ENCODE data around the gene JHY. TPM values are rescaled to one million over a fixed set of nuclear protein-coding genes. Genes with fewer than 3 reads are reported as not detected.

JHY gene
- total RNA-seq, 6 donors from 2014 or later = 5.5 to 20.9 (median 8.8) TPM

GRCh38 chr11:122979103-122979814 is 96.7 kb downstream of the JHY start:
- H3K27ac ChIP-seq = no peak overlapping the region
- H3K4me3 ChIP-seq = no peak overlapping the region
- no peaks in the 10 kb centered on the region for H3K36me3 ChIP-seq
- TF ChIP-seq CTCF (IDR thresholded peaks at IDR 0.05) (no peak), EP300 (IDR thresholded peaks at IDR 0.05) (no peak), POLR2AphosphoS5 (IDR thresholded peaks at IDR 0.05) (no peak), POLR2A (IDR thresholded peaks at IDR 0.05) (no peak)
- 6 to 8% methylated on average over 12 to 44 of the region's 44 CpGs for WGBS, 2 donors
- H3K9me3 ChIP-seq = no peaks in the 10 kb centered on the region
- peak in 1 of 2 donors; percentile 73 for DNase-seq
- H3K27me3 ChIP-seq = peaks cover 0 to 78% (median 30%) of the 10 kb centered on the region in 4 donors
- no peak for ATAC-seq (ENCODE audit: low FRiP score in 2 of 2)
- H3K4me1 ChIP-seq = peaks cover 15 to 33% (median 17%) of the 10 kb centered on the region in 4 donors

GRCh38 chr11:122979815-122980595 is 97.4 kb downstream of the JHY start:
- Histone ChIP-seq H3K4me3 (no peak overlapping the region), H3K9me3 (no peaks in the 10 kb centered on the region), H3K4me1 (peaks cover 22 to 40% (median 24%) of the 10 kb centered on the region in 4 donors), H3K36me3 (no peaks in the 10 kb centered on the region), H3K27me3 (peaks cover 0 to 82% (median 35%) of the 10 kb centered on the region in 4 donors), H3K27ac (no peak overlapping the region)
- TF ChIP-seq POLR2AphosphoS5 (IDR thresholded peaks at IDR 0.05) = no peak
- no peak for TF ChIP-seq POLR2A (IDR thresholded peaks at IDR 0.05)
- DNase-seq (no peak), ATAC-seq (ENCODE audit: low FRiP score in 2 of 2) (no peak)
- 5 to 6% methylated on average over 24 to 27 of the region's 27 CpGs for WGBS, 2 donors

- Histone ChIP-seq H3K27me3 (peaks cover 0 to 79% (median 34%) of the 10 kb centered on the region in 4 donors), H3K4me1 (peaks cover 21 to 40% (median 23%) of the 10 kb centered on the region in 4 donors), H3K4me3 (no peak within 1 kb of the TSS), H3K36me3 (no peaks in the 10 kb centered on the region), H3K9me3 (no peaks in the 10 kb centered on the region), H3K27ac (no peak within 1 kb of the TSS)
- DNase-seq (peak; percentile 47 to 92), ATAC-seq (ENCODE audit: low FRiP score in 2 of 2) (peak; percentile 68 to 71)
- TF ChIP-seq POLR2A (IDR thresholded peaks at IDR 0.05) = no peak
- no peak for TF ChIP-seq EP300 (IDR thresholded peaks at IDR 0.05)
- TF ChIP-seq POLR2AphosphoS5 (IDR thresholded peaks at IDR 0.05) = no peak
- TF ChIP-seq CTCF (IDR thresholded peaks at IDR 0.05) = no peak
- WGBS, 2 donors = 6 to 8% methylated on average over 18 to 35 of the region's 35 CpGs
These were observed 99.1 kb downstream of the JHY start, which contains the start of gene BSX for GRCh38 chr11:122981388-122982264. Gene BSX (minus strand): TSS chr11:122981834. CDS start chr11:122981671, 163 bp downstream.

GRCh38 chr11:122983438-122984185 is 101.1 kb downstream of the JHY start:
- WGBS, 2 donors = 11 to 12% methylated on average over 23 to 24 of the region's 26 CpGs
- no peak overlapping the region for H3K27ac ChIP-seq
- H3K9me3 ChIP-seq = no peaks in the 10 kb centered on the region
- no peaks in the 10 kb centered on the region for H3K36me3 ChIP-seq
- ATAC-seq (ENCODE audit: low FRiP score in 2 of 2) (peak in 1 of 2 donors; percentile 26), DNase-seq (no peak)
- peaks cover 0 to 62% (median 25%) of the 10 kb centered on the region in 4 donors for H3K27me3 ChIP-seq
- H3K4me3 ChIP-seq = peak overlapping the region; percentile 34 to 70 (median 56)
- TF ChIP-seq EP300 (IDR thresholded peaks at IDR 0.05) = no peak
- no peak for TF ChIP-seq POLR2AphosphoS5 (IDR thresholded peaks at IDR 0.05)
- no peak for TF ChIP-seq POLR2A (IDR thresholded peaks at IDR 0.05)
- TF ChIP-seq CTCF (IDR thresholded peaks at IDR 0.05) = no peak
- H3K4me1 ChIP-seq = peaks cover 12 to 28% (median 16%) of the 10 kb centered on the region in 4 donors
